Activated T-helper 1 cell treated with Interleukin-2 at 50 U/mL for 16 hours (primary cell): ENCODE results near the gene MACF1.

Experiments used
- DNase-seq: peaks from one replicate; pipeline ENCODE4 v3.0.0-alpha.2; 2020; ENCODE audit warnings: low read depth

The MACF1 gene

DNA sequence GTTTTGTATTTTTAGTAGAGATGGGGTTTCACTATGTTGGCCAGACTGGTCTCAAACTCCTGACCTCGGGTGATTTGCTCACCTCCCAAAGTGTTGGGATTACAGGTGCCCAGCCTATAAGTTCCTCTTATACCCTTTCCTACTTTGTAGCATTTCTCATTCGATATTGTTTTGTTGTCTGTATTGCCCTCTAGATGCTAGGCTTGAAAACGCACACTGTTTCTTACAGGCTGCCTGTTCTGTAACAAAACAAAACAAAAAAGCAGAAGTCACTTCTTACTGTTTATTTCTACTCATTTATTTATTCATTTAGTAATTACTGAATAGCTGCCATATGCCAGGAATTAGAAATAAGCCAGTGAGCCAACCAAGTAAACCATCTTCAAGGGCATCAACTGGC lies 150.1 kb downstream of the MACF1 start:
- no peak for DNase-seq

GRCh38 chr1:39358491-39358890 lies 154.0 kb downstream of the MACF1 start:
- DNase-seq = no peak

- DNase-seq = no peak
Observed at GRCh38 chr1:39359028-39359570, 154.6 kb downstream of the MACF1 start.

DNA sequence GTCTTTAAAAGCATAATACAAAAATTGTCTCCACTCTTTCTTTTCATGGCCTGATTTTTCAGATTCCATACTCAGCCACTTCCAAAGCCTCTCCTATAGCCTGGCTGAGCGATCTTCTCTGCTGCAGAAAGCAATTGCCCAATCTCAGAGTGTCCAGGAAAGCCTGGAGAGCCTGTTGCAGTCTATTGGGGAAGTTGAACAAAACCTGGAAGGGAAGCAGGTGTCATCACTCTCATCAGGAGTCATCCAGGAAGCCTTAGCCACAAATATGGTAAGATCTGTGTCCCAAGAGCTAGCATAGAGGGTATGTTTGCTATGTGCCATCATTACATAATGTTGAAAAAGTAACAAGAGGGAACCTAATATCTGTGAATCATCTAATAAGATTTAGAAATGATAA lies 156.2 kb downstream of the MACF1 start:
- DNase-seq = no peak

DNA sequence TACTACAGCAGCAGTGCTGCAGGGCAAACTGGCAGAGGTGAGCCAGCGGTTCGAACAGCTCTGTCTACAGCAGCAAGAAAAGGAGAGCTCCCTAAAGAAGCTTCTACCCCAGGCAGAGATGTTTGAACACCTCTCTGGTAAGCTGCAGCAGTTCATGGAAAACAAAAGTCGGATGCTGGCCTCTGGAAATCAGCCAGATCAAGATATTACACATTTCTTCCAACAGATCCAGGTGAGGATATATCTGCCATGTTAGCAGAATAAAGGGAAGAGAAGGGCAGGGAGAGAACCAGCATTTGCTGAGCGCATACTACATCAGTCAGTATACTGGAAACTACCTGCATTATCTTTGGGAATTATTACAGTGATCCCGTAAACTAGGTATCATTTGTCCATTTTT lies 157.0 kb downstream of the MACF1 start:
- DNase-seq = no peak

DNA sequence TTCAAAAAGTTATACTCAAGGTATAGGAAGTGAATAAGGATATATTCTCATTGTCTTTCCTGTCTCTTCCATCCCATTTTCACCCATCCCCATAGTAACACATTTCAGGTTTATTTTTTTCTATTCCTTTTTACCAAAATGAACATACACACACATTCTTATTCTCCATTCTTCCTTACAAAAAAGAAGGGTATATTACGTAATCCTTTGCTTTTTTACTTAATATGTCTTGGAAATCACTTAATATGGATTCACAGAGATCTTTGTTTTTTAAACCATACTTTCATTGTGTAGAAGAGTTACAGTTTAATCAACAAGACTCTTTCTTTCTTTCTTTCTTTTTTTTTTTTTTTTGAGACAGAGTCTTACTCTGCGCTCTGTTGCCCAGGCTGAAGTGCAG lies 158.8 kb downstream of the MACF1 start:
- no peak for DNase-seq

DNA sequence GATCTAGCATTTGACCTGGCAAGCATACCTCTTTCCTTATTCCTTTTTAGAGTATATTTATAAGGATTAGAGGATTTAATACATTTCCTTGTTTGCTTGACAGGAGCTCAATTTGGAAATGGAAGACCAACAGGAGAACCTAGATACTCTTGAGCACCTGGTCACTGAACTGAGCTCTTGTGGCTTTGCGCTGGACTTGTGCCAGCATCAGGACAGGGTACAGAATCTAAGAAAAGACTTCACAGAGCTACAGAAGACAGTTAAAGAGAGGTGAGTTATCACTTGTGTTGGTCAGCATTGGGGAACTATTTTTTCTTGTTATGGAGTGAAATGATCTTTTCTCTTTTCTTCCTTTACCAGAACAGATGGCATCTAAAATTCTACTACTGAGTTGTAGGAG lies 163.6 kb downstream of the MACF1 start:
- DNase-seq = no peak

DNA sequence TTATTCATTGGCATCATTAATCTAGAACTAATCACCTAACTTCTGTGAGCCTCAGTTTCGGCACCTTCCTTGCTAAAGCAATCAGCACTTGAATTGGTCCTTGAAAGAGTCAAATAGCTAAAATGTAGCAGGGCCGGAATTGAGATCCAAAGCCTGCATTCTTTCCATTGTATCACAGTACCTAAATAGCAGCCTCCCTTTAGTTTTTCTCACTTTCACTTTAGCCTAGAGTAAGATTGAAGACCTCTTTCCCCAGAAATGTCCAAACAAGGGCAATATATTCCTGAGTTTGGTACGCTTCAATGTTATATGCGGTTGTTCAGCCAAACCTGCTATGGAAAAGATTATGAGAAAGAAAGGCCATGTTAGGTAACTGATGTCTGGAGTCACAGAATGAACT lies 165.1 kb downstream of the MACF1 start:
- DNase-seq = no peak

GRCh38 chr1:39370602-39371001 lies 166.1 kb downstream of the MACF1 start:
- DNase-seq = no peak

DNA sequence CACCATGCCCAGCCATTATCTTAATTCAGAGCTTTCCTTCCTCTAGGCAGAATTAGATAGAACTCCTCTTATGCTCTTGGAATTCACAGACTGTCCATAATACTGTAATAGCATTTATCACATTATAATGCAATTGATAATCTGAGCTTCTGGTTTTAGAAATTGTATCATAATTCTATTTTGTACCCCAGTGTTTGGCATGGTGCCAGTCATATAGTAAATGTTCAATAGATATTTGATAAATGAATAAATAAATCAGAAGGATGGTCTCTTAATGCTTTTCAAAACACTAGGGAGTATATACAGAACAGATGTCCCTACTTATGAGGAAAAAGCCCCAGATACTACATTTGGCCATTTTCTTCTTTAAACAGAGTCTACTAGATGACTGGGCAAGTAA lies 167.6 kb downstream of the MACF1 start:
- DNase-seq = no peak

DNA sequence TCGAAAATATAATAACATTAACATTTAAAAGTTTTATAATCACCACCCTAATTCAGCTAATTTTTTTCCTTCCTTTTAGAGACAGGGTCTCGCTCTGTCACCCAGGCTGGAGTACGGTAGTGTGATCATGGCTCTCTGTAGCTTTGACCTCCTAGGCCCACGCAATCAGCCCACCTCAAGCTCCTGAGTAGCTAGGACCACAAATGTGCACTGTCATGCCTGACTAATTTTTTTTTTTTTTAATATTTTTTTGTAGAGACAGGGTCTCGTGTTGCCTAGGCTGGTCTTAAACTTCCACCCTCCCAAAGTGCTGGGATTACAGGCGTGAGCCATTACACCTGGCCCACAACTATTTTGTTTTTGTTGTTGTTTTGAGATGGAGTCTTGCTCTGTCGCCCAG lies 172.2 kb downstream of the MACF1 start:
- DNase-seq = no peak

- DNase-seq = no peak
Observed at GRCh38 chr1:39378377-39378776, 173.9 kb downstream of the MACF1 start.

DNA sequence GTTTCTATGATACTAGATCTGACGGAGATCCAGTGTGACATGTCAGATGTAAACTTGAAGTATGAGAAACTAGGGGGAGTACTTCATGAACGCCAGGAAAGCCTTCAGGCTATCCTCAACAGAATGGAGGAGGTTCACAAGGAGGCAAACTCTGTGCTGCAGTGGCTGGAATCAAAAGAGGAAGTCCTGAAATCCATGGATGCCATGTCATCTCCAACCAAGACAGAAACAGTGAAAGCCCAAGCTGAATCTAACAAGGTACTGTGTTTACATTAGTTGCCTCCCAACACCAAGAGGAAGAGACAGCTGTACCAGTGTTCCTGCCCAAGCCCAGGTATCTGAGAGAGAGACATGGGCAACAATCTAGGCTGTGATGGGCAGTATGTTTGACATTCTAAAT lies 174.7 kb downstream of the MACF1 start:
- DNase-seq = no peak

DNA sequence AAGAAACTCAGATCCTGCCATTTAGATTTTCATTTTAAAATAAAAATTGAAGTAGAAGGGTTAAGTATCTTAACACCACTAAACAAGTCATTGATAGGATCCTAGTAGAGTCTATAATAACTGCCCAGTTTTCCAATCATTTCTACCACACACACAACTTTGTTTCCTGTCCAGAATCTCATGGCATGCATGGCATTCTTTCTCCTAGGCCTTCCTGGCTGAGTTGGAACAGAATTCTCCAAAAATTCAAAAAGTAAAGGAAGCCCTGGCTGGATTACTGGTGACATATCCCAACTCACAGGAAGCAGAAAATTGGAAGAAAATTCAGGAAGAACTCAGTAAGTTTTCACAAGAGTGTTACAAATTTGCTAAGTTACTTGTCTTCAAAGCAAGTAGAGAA lies 175.5 kb downstream of the MACF1 start:
- no peak for DNase-seq

- DNase-seq = no peak
Observed at GRCh38 chr1:39381839-39382238, 177.3 kb downstream of the MACF1 start.

DNA sequence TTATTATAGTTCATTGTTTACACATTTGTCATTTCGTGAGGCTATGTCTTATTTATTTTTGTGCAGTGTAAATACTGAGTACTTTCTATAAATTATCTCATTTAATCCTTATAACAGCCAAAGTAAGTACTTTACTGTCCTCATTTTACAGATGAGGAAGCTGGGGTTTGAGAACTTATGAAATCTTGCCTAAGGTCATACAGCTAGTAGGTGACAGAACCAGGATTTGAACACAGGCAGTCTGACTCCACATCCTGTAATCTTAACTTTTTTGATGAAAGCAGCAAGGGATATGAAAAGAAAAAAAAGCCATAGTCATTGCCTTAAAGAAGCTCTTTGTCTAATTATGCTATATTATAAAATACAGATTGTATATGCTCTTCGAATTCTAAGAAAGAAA lies 179.8 kb downstream of the MACF1 start:
- no peak for DNase-seq

- DNase-seq = no peak
Observed at GRCh38 chr1:39385067-39385988, 180.8 kb downstream of the MACF1 start.

DNA sequence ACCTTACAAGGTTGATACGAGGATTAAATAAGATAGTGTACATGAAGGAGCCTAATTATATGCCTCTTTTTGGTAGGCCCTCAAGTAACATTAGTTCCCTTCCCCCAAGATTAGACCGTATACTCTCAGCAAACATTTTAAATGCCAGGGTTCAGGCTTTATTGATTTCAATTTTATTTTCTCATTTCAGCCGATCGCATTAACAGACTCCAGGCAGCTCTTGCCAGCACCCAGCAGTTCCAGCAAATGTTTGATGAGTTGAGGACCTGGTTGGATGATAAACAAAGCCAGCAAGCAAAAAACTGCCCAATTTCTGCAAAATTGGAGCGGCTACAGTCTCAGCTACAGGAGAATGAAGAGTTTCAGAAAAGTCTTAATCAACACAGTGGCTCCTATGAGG lies 182.5 kb downstream of the MACF1 start:
- DNase-seq = no peak

DNA sequence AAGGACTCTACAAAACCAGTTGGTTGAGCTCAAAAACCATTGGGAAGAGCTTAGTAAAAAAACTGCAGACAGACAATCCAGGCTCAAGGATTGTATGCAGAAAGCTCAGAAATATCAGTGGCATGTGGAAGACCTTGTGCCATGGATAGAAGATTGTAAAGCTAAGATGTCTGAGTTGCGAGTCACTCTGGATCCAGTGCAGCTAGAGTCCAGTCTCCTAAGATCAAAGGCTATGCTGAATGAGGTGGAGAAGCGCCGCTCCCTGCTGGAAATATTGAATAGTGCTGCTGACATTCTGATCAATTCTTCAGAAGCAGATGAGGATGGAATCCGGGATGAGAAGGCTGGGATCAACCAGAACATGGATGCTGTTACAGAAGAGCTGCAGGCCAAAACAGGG lies 183.0 kb downstream of the MACF1 start:
- DNase-seq = no peak

DNA sequence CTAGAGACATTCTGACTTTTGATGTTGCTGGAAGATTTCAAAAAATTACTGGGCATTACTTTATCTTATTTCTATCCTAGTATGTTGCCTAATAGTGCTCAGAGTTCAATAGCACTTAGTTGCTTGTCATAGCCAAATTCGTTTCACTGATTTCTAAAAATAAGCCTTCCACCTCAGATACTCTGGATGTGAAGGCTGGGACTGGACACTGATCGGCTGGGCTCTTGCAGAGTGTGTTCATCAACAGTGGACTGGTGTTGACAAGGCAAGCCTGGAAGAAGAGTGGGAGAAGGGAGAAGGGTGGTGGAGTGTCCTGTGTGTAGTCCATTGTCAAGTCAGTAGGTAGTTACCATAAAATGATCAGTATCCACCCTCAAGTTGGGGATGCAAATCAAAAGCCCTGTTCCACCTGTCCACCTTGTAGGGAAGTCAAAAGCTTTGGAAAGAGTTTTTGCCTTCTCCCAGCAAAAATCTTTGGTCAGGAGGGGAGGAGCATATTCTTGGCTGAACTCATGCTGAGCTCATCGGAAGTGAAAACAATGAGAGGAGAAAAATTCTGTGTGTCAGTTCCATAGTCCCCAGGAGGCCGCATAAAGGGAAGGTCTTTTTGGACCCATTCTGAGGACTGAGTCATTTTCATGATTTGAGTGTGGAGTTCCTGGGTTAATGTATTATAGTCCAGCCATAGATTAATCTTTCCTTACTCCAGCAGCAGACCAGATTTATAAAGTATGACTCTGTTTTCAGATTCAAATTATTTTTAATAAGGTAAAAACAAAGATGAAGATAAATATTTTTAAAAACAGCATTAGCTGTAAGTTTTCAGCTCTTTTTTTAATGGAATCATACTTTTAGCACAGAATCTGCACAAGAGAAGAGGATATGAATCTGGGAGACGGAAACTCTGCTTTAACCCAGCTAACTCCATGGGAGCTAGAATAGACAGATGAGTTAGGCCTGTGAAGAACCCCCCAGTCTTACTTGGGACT lies 187.5 kb downstream of the MACF1 start:
- DNase-seq = no peak

GRCh38 chr1:39392851-39393573 lies 188.5 kb downstream of the MACF1 start:
- DNase-seq = no peak

DNA sequence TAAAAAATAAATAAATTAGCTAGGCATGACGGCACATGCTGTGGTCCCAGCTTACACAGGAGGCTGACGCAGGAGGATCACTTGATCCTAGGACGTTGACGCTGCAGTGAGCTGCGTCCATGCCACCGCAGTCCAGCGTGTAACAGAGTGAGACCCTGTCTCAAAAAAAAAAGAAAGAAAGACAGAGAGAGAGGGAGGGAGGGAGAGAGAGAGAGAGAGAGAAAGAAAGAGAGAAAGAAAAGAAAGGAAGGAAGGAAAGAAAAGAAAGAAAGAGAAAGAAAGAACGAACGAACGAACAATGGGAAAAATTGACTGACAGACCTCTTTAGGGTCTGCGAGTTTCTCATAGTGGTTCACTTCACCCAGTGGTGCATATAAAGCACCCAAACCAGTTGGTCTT lies 189.2 kb downstream of the MACF1 start:
- no peak for DNase-seq
